Naive thymus-derived CD8-positive, alpha-beta T cell (primary cell): Measurements from ENCODE around the gene C20orf204. TPM values are rescaled to one million over a fixed set of nuclear protein-coding genes. Genes with fewer than 3 reads are reported as not detected.
A peak's percentile ranks its signal among the peaks of the same experiment; 100 is the strongest.

Experiments
- ATAC-seq, 2 donors: fragments of 150-1000 bp; cut with Tn5 transposase in 1 of 2; sonication (Bioruptor Pico), chemical (Tn5 transposase) in 1 of 2; 1 replicate in 1 of 2; 2 replicates in 1 of 2; pipeline ENCODE4 v1.10.0; 2021; ENCODE audit warnings: mild to moderate bottlenecking in 2 of 2, moderate library complexity in 2 of 2
- POLR2A ChIA-PET: fragments of 350-600 bp; sonication (Branson Sonifier 250); formaldehyde crosslinking; loops from one replicate; lab custom pipeline; 2021; ENCODE audit warnings: antibody characterized with exemption; lab: Charles Lee
- DNase-seq, 10 donors: peaks; one replicate each; pipeline versions ENCODE4 v3.0.0 to v3.0.0-alpha.2; 2020 to 2022
- H3K27ac Mint-ChIP-seq, 10 donors: one replicate each; pipeline ENCODE4 v1.8.0; 2020 to 2022; ENCODE audit warnings: mild to moderate bottlenecking in 10 of 10, mixed read lengths in 10 of 10, moderate library complexity in 4 of 10, inconsistent platforms in 1 of 10
- H3K27me3 Mint-ChIP-seq, 5 donors: one replicate each; pipeline ENCODE4 v1.8.0; 2021 to 2022; ENCODE audit warnings: mixed read lengths in 5 of 5
- H3K36me3 Mint-ChIP-seq, 3 donors: one replicate each; pipeline ENCODE4 v1.8.0; 2020 to 2022; ENCODE audit warnings: mixed read lengths in 3 of 3, mild to moderate bottlenecking in 2 of 3, inconsistent platforms in 1 of 3
- H3K4me1 Mint-ChIP-seq, 4 donors: one replicate each; pipeline ENCODE4 v1.8.0; 2021 to 2022; ENCODE audit warnings: mixed read lengths in 4 of 4
- H3K4me3 Mint-ChIP-seq, 10 donors: one replicate each; pipeline ENCODE4 v1.8.0; 2020 to 2022; ENCODE audit warnings: mild to moderate bottlenecking in 10 of 10, mixed read lengths in 10 of 10, moderate library complexity in 6 of 10, inconsistent platforms in 1 of 10
- H3K9me3 Mint-ChIP-seq, 9 donors: one replicate each; pipeline ENCODE4 v1.8.0; 2020 to 2022; ENCODE audit warnings: mixed read lengths in 9 of 9, mild to moderate bottlenecking in 3 of 9, inconsistent platforms in 1 of 9, moderate library complexity in 1 of 9
- polyA plus RNA-seq, 3 donors: library from polyadenylated mRNA; unstranded; fragments of 300-500 nt; fragmentation: Illumina TruSeq; gene quantifications; one replicate each; pipeline ENCODE4 v1.2.3, GENCODE V29; 2021
- total RNA-seq, 8 experiments: library from RNA in 2 of 8; stranded (reverse) in 2 of 8; gene quantifications; one replicate each; pipeline ENCODE4 v1.2.3 and lab custom pipeline; 2021 to 2026

Gene C20orf204
- total and polyA plus RNA-seq, 5 experiments from 2014 or later: 0.54 to 5.8 (median 5.6) TPM; not detected in 2

DNA sequence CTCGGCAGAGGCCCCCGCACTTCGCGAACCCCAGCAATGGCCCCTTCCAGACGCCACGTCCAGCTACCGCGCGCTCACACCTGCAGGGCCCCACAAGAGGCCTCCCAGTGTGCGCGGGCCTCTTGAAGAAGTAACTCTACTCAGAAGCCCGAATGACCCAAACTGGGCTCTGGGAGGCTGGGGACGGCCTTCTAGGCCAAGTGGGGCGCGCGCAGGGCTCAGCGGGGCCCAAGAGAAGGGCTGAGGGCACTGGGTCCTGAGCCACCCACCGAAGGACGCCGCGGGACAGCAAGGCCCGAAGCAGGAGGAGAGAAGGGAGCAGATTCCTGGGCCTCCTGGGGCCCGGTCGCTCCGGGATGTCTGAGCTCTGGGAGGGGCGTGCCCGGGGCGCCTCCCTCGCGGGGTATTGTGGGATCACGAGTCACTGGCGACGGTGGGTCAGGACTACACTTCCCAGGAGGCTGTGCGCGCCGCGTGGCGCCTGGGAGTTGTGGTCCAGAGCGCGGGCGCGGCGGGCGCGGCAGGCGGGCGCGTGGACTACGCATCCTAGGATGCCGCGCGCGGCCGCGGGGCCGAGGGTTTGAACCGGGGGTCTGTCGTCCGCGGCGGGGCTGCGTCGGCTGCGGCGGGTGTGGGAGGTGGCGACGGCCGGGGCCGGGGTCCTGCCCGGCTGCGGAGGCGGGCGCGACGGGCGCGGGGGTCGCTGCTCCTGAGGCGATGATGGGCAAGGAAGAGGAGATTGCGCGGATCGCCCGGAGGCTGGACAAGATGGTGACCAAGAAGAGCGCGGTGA lies 26.8 kb downstream of the C20orf204 start, which contains the start of gene TCEA2:
Gene TCEA2, plus strand, starts transcription at position 603 of the 793 bp plus-strand sequence. Its CDS starts 115 bp downstream, at position 718.
- Mint-ChIP-seq H3K36me3 (no peaks in the 10 kb centered on the region), H3K4me1 (peaks cover 25 to 56% (median 51%) of the 10 kb centered on the region in 4 donors), H3K27me3 (no peaks in the 10 kb centered on the region), H3K4me3 (peak within 1 kb of the TSS; percentile 81 to 92 (median 86)), H3K9me3 (no peaks in the 10 kb centered on the region), H3K27ac (peak within 1 kb of the TSS; percentile 40 to 92 (median 76))
- ATAC-seq: peak; percentile 94 to 97
- DNase-seq: peak; percentile 82 to 94 (median 90)
- POLR2A ChIA-PET: interaction anchor here (0.6 to 2.7 kb wide), 17 partner anchors 9 to 324 kb away, joined by 3 to 38 read pairs (median 4); partner anchors contain the start of genes OPRL1, PRPF6, RGS19 and SAMD10

DNA sequence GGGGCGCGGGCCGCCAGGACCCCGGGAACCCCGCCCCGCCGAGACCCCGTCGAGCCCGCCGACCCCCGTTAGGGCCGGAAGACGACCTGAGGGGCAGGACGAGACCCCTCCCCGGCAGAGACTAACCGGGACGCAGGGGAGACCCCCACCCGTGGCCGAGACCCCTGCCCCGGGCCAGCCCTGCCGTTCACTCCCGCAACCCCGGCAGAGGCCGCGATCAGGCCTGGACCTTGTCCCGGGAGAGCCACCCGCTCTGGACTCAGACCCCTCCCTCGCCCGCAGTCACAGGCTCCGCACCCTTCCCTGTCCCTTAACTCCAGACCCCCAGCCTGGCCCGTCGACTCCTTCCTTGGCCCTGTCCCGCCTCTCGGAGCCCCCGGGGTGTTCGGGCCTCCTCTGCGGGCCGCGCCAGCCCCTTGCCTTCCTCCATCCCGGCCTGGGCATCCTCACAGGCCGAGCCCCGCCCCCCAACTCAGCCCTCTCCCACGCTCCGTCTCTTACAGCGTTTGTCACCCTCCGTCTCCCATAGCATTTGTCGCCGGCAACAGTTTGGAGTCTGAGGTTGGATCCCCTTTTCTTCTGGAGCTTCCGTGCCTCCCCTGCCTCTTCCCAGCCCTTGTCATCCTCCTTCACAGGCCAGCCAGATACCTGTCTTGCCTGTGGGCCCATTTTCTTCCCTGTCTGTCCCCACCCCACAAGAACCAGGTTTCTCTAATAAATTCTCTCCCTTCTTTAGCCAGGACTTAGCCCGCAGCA lies 27.6 kb downstream of the C20orf204 start:
- DNase-seq (no peak), ATAC-seq (no peak)
- Mint-ChIP-seq H3K9me3 (no peaks in the 10 kb centered on the region), H3K4me3 (peak overlapping the region; percentile 81 to 92 (median 86)), H3K36me3 (no peaks in the 10 kb centered on the region), H3K27ac (peak overlapping the region; percentile 29 to 92 (median 72)), H3K4me1 (peaks cover 21 to 50% (median 47%) of the 10 kb centered on the region in 4 donors), H3K27me3 (no peaks in the 10 kb centered on the region)
- POLR2A ChIA-PET: interaction anchor here (0.6 to 2.7 kb wide), 14 partner anchors 9 to 325 kb away, joined by 3 to 38 read pairs (median 4); partner anchors contain the start of genes OPRL1, PRPF6, RGS19 and SAMD10

DNA sequence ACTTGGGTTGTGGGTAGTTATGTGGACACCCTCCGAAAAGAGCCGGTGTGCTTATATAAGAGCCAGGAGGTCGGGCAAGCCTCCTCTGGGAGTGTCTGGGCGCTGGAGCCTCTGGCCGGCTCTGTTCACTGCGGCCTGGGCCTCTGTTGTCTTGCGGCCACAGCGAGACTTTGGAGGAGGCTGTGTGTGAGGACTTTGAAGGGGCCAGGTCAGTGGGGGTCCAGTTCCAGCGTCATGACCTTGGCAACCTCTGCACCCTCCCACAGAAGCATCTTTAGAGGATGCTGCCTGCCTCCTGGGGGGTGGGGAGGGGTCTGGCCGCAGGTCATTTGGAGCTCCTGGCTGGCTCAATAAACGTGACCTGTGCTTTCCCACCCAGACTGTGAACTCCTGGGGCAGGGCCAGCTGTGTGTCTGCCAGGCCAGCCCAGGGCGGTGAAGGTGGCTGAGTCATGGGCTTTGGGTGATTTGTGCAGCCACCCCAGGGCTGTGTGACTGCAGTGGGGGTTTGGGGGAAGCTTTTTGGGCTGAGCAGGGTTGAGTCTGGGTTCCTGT lies 28.2 kb downstream of the C20orf204 start:
- peak overlapping the region; percentile 20 to 92 (median 54) for H3K27ac Mint-ChIP-seq
- no peak for ATAC-seq
- peaks cover 23 to 53% (median 48%) of the 10 kb centered on the region in 4 donors for H3K4me1 Mint-ChIP-seq
- H3K9me3 Mint-ChIP-seq: no peaks in the 10 kb centered on the region
- H3K4me3 Mint-ChIP-seq: peak overlapping the region; percentile 79 to 92 (median 86)
- DNase-seq: no peak
- no peaks in the 10 kb centered on the region for H3K27me3 Mint-ChIP-seq
- no peaks in the 10 kb centered on the region for H3K36me3 Mint-ChIP-seq
- POLR2A ChIA-PET: interaction anchor here (0.5 to 2.0 kb wide), 3 partner anchors 13 to 107 kb away, joined by 3 to 21 read pairs (median 4); partner anchors contain the start of genes OPRL1 and RGS19

DNA sequence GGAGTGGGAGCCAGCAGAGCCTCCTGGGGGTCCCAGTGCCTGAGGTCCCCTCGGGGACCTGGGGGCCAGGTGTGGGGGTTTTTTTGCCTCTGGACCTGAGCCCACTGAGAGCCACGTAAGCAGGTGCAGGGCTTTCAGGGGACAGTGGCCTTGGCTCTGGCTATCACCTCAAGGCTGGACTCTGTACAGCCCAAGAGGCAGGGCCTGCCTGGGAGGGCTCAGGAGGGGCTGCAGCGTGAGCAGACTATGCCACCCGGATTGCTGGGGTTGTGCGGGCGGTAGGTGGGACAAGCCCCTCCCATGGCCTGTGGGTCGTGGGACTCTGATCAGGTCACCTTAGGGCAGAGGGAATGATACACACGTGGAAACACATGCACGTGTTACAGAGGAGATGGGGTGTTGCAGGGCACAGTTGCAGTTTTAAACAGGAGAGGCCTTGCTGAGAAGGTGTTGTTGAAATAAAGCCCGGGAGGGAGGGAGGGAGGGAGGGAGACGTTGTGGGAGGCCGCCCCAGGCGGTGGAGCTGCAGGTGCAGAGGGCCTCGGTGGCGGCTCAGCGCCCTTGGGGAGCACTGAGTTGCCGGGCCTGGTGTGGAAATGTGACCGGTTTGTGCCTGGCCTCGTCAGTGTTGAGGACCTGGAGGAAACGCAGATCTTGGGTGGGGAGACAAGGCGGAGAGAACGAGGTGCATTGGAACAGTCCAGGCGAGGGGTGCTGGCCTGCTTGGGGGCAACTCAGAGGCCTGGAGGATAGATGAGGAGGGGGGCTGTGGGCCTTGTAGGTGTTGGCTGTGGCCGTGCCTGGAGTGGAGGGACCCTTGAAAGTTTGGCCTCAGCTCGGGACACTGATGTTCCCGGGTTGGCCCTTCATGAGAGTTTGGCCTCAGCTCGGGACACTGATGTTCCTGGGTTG lies 29.3 kb downstream of the C20orf204 start:
- no peaks in the 10 kb centered on the region for H3K36me3 Mint-ChIP-seq
- H3K27me3 Mint-ChIP-seq: no peaks in the 10 kb centered on the region
- peak in 1 of 2 donors; percentile 13 for ATAC-seq
- H3K27ac Mint-ChIP-seq: peak overlapping the region in 6 of 10 donors; percentile 64 to 89 (median 74)
- H3K9me3 Mint-ChIP-seq: no peaks in the 10 kb centered on the region
- peak overlapping the region; percentile 25 to 92 (median 67) for H3K4me3 Mint-ChIP-seq
- peaks cover 23 to 57% (median 49%) of the 10 kb centered on the region in 4 donors for H3K4me1 Mint-ChIP-seq
- POLR2A ChIA-PET: interaction anchor here (1.5 to 4.9 kb wide), 3 partner anchors 12 to 109 kb away, joined by 3 to 47 read pairs (median 21); partner anchors contain the start of genes OPRL1 and RGS19
- DNase-seq: no peak

DNA sequence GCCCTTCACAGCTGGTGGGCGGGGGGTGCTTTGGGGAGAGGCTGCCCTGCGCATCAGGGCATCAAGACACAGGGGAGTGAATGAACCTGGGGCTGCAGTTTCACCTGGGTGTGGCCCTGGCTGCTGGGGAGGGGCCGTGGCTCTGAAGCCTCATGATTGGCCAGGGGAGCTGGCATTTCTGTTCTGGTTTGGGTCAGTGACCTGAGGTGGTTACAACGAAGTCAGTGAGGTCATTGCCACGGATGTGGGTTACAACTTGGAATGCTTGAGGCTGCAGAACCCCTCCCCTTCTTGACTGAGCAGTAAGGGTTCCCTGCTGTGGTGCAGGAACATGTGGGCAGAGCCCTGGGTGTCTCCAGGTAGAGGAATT lies 30.0 kb downstream of the C20orf204 start:
- peaks cover 23 to 62% (median 51%) of the 10 kb centered on the region in 4 donors for H3K4me1 Mint-ChIP-seq
- DNase-seq: peak in 2 of 10 donors; percentile 37 to 47
- no peaks in the 10 kb centered on the region for H3K9me3 Mint-ChIP-seq
- POLR2A ChIA-PET: interaction anchor here (0.6 to 4.9 kb wide), 2 partner anchors 12 to 81 kb away, joined by 3 to 47 read pairs; partner anchors contain the start of genes OPRL1 and RGS19
- H3K27ac Mint-ChIP-seq: peak overlapping the region in 9 of 10 donors; percentile 35 to 77 (median 65)
- peak overlapping the region in 9 of 10 donors; percentile 2 to 92 (median 66) for H3K4me3 Mint-ChIP-seq
- H3K36me3 Mint-ChIP-seq: no peaks in the 10 kb centered on the region
- no peaks in the 10 kb centered on the region for H3K27me3 Mint-ChIP-seq
- peak in 1 of 2 donors; percentile 57 for ATAC-seq

DNA sequence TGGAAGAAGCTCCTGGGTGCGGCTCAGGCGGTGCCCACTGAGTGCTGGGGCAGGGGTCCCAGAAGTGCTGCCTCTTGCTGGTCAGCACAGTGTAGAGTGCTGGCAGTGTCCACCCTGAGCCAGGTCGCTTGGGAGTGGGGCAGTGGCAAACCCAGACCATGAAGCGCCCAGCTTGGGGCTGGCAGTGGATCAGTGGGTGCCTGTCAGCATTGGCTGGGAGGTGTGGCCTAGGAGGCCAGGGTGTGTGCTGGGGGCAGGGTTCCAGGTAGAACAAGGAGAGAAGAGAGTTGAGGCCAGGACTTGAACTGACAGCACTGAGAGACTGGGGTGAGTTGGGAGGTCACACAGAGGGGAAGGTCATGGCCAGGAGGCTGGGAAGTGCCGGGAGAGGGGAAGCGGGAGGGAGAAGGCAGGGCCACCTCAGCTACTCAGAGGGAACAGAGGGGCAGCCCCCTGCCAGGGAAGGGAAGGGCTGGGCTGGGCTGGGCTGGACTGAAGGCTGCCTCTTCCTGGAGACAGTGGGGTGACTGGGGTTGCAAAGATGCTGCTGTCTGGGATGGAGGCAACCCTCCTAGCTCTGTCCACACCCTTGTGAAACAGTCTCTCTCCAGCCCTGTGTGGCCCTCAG lies 31.1 kb downstream of the C20orf204 start:
- H3K27me3 Mint-ChIP-seq: no peaks in the 10 kb centered on the region
- no peaks in the 10 kb centered on the region for H3K36me3 Mint-ChIP-seq
- H3K9me3 Mint-ChIP-seq: no peaks in the 10 kb centered on the region
- peak overlapping the region in 2 of 10 donors; percentile 7 to 22 for H3K4me3 Mint-ChIP-seq
- H3K4me1 Mint-ChIP-seq: peaks cover 23 to 59% (median 50%) of the 10 kb centered on the region in 4 donors
- POLR2A ChIA-PET: interaction anchor here (4.9 kb wide), 1 partner anchor 11 kb away, joined by 47 read pairs; the partner anchor contains the start of genes OPRL1 and RGS19
- H3K27ac Mint-ChIP-seq: peak overlapping the region in 1 of 10 donors; percentile 62
- DNase-seq: no peak
- no peak for ATAC-seq

DNA sequence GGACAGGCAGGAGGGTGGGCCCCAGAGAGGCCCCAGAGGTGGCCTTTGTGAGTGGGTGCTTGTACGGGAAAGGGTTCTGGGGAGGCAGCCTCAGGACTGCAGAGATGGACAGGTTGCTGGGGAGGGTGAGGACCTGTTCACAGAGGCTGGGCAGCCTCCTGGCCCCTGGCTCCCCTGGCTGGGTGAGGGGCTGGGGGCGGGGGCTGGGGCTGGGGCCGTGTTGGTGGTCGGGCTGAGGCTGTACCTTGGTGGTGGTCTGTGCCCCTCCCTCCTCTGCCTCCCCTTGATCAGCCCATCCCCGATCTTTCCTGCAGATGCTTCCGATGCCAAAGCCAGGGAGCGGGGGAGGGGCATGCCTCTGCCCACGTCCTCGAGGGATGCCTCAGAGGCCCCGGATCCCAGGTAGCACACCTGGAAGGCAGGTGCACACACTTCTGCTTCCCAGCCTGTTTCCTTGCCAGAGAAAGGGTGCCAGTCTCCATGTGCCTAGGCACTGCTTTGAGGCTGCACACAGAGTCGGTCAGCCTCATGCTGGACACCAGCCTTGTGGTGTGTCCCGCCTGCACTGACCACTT lies 31.8 kb downstream of the C20orf204 start:
- POLR2A ChIA-PET: interaction anchor here (4.9 kb wide), 1 partner anchor 10 kb away, joined by 47 read pairs; the partner anchor contains the start of genes OPRL1 and RGS19
- ATAC-seq (no peak), DNase-seq (no peak)
- H3K27me3 Mint-ChIP-seq: no peaks in the 10 kb centered on the region
- peak overlapping the region in 2 of 10 donors; percentile 14 to 67 for H3K27ac Mint-ChIP-seq
- H3K36me3 Mint-ChIP-seq: peaks cover 0 to 2% (median 0%) of the 10 kb centered on the region in 3 donors
- H3K4me3 Mint-ChIP-seq: no peak overlapping the region
- no peaks in the 10 kb centered on the region for H3K9me3 Mint-ChIP-seq
- H3K4me1 Mint-ChIP-seq: peaks cover 25 to 55% (median 50%) of the 10 kb centered on the region in 4 donors

DNA sequence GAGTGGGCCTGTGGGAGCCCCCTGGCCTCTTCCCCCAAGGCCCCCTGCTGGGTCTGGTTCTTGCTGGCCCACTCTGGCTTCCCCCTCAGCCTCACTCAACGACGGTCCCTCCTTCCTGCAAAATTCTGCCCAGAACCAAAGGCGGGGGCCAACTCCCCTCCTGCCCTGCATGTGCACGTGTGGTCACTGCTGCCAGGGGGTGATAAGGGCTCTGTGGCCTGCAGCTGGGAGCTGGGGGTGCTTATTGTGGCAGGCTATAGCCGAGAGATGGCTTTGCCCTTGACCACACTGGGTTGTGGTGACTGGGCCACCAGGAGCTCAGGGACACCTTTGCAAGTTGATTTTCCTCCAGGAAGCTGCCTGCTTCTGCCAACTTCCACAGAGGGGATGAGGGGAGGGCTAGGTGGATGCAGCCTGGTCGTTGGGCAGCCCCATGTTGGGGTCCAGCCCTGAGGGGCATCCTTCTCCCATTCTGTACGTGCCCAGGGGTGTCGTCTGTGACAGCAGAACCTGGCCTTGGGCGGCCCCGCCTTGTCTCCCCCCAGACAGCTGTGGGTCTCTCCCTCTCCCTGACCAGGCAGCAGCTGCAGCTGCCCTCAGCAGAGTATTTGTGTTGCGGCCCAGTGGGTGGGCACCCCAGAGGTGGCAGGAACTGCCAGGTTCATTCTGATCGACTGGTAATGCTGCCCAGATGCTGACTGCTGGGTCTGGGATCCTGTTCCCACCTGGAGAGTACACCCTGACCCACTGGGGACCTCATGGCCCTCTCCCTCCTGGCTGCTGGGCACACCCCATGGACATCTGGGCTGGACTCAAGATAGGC lies 32.6 kb downstream of the C20orf204 start:
- POLR2A ChIA-PET: interaction anchor here (4.9 kb wide), 1 partner anchor 9 kb away, joined by 47 read pairs; the partner anchor contains the start of genes OPRL1 and RGS19
- H3K4me3 Mint-ChIP-seq: no peak overlapping the region
- H3K36me3 Mint-ChIP-seq: peaks cover 0 to 6% (median 0%) of the 10 kb centered on the region in 3 donors
- H3K27ac Mint-ChIP-seq: peak overlapping the region in 3 of 10 donors; percentile 14 to 67 (median 27)
- H3K9me3 Mint-ChIP-seq: no peaks in the 10 kb centered on the region
- ATAC-seq (no peak), DNase-seq (no peak)
- H3K27me3 Mint-ChIP-seq: no peaks in the 10 kb centered on the region
- H3K4me1 Mint-ChIP-seq: peaks cover 25 to 58% (median 48%) of the 10 kb centered on the region in 4 donors

DNA sequence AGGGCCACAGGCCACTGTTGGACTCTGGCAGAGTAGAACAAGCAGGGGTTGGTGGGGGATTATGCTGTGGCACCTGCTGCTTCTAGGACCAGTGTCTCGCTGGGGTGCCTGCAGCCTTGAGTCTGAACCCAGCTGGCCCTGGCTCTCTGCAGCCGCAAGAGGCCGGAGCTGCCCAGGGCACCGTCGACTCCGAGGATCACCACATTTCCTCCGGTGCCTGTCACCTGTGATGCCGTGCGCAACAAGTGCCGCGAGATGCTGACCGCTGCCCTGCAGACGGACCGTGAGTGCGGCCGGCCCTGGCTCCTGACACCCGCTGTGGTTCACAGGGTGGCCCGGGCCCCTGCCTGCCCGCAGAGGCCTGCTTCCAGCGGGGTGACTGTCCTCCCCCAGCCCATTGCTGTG lies 33.2 kb downstream of the C20orf204 start:
- POLR2A ChIA-PET: interaction anchor here (1.0 to 4.9 kb wide), 2 partner anchors 9 to 89 kb away, joined by 3 to 47 read pairs; partner anchors contain the start of genes OPRL1, PRPF6 and RGS19
- Mint-ChIP-seq H3K27me3 (no peaks in the 10 kb centered on the region), H3K4me3 (no peak overlapping the region), H3K4me1 (peaks cover 20 to 52% (median 41%) of the 10 kb centered on the region in 4 donors), H3K36me3 (peaks cover 0 to 10% (median 0%) of the 10 kb centered on the region in 3 donors), H3K27ac (no peak overlapping the region), H3K9me3 (no peaks in the 10 kb centered on the region)
- DNase-seq (no peak), ATAC-seq (no peak)
